ENCODE data around the gene ARCN1. TPM values are rescaled to one million over a fixed set of nuclear protein-coding genes. Genes with fewer than 3 reads are reported as not detected.
A peak's percentile ranks its signal among the peaks of the same experiment; 100 is the strongest.

Gene ARCN1
- total RNA-seq, 2 experiments from 2014 or later: 141 to 150 TPM

DNA sequence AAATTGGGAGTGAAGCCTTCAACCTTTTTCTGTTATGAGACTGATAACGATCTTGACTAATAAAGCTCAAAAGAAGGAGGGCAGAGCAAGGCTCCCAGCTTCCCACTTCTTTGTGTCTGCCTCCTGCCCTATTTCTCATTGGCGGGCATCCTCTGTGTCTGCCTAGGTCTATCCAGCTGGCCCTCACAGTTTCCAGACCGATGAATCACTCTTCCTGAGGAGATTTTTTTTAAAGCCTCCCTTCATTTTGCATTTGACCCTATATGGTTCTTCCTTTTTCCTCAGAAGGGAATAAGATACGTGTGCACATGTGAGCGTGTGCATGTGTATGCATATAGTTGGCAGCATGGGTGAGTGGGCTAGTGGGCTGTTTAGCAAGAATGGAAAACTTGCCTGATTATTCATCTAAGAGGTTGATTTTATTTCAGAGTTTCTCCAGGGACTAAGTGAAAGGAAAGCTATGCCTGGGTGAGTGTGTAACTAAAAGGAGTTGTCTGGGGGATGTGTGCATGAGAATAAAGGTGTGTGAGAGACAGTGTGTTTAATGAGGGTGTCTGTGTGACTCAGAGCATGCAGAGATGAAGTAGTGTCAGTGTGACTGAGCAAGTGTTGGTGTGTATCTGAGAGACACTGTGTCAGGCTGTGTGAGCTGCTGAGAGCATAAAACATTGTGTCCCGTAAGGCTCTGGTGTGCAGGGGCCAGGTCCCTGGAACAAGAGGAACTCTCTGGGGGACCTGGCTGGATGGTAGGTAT, 47.4 kb downstream of the ARCN1 start:
- DNase-seq: no peak
- Mint-ChIP-seq H3K9me3 (no peaks in the 10 kb centered on the region), H3K27me3 (peaks cover 22% of the 10 kb centered on the region), H3K4me1 (peaks cover 4% of the 10 kb centered on the region), H3K4me3 (no peak overlapping the region), H3K27ac (no peak overlapping the region), H3K36me3 (no peaks in the 10 kb centered on the region)

DNA sequence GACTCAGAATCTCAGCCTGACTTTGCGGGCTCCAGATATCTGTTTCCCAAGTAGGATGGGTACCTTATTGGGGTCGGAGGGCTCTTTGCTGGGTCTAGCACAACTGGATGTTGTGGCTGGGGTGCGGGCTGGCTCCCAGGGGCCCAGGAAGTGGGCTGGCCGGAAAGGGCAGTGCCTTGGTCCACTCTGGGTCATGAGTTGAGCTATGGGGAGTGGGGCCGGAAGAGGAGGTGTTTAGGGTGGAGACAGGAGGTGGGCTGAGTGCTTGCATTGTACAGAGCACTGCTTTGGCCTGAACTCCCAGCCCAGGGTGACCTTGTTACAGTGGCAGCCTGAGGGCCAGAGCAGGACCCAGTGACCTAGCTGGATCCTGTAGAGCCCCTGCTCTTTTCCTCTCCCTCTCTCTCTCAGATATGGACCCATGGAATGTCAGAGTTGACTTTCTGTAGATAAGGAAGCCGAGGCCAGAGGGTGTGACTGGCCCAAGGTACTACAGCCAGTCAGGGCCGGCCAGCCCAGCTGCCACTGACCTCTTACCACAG, 48.4 kb downstream of the ARCN1 start:
- Mint-ChIP-seq H3K27me3 (peaks cover 22% of the 10 kb centered on the region), H3K4me1 (peaks cover 4% of the 10 kb centered on the region), H3K9me3 (no peaks in the 10 kb centered on the region), H3K27ac (no peak overlapping the region), H3K4me3 (peak overlapping the region; percentile 75), H3K36me3 (no peaks in the 10 kb centered on the region)
- DNase-seq: no peak

DNA sequence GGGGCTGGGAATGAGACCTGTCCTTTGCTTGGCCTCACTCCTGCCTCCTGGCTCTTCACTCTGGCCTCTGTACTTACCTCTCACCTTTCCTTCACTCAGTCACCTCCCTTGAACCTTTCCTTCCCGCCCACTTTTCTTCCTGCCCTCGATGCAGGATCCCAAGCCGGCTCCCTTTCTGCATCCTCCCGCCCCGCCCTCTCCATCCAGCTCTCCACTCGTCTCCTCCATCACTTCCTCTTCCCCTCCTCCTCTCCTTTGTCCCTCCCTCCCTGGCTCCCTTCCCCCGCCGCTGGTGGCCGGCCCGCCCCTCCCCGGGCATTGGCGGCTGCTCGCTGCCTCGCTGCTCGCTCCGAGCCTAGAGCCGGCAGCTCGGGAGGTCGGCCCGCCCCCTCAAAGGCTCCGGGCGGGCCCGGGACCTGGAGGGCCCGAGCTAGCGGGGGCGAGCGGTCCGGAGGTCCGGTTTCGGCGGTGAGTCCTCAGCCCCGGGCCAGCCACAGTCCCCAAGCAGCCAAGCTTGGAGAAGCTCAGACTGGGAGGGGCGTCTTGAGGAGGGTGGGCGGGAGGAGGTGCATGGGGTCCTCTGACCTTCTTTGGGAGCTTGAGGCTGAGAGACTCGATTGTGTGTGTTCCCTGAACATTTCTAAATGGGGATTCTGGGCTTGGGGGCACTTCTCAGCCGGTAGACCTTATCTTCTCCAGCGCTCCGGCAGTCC, 49.0 kb downstream of the ARCN1 start:
- Mint-ChIP-seq H3K4me3 (peak overlapping the region; percentile 75), H3K36me3 (no peaks in the 10 kb centered on the region), H3K27me3 (peaks cover 22% of the 10 kb centered on the region), H3K4me1 (peaks cover 4% of the 10 kb centered on the region), H3K9me3 (no peaks in the 10 kb centered on the region), H3K27ac (no peak overlapping the region)
- DNase-seq: peak; percentile 55

DNA sequence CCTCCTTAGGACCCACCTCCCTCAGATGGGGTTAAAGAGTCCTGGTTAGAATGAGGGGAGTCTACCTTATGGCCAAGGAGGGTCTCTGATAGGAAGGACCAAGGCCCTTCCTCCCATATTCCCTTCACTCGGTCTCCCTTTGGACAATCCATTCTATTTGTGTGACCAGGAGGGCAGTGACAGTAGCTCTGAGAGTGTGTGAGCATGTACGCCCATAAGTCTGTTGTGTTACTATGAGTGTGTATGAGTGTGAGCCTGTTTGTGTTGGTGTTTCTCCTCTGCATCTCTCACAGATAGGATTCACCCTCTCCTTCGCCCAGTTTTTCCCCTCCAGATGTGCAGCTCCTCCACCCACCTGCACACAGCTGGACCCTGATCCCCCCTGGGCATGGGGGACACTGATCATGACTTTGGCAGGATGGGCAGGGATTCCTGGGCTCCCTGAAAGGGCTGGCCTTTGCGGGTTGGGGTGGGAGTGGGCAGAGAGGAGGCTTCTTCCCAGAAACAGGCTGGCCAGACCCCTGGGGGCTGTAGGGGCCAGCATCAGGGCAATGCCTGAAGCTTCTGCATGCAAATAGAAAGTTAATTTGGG, 49.7 kb downstream of the ARCN1 start:
- no peaks in the 10 kb centered on the region for H3K36me3 Mint-ChIP-seq
- peaks cover 4% of the 10 kb centered on the region for H3K4me1 Mint-ChIP-seq
- H3K27me3 Mint-ChIP-seq: peaks cover 22% of the 10 kb centered on the region
- DNase-seq: no peak
- H3K4me3 Mint-ChIP-seq: peak overlapping the region; percentile 33
- no peak overlapping the region for H3K27ac Mint-ChIP-seq
- H3K9me3 Mint-ChIP-seq: no peaks in the 10 kb centered on the region

DNA sequence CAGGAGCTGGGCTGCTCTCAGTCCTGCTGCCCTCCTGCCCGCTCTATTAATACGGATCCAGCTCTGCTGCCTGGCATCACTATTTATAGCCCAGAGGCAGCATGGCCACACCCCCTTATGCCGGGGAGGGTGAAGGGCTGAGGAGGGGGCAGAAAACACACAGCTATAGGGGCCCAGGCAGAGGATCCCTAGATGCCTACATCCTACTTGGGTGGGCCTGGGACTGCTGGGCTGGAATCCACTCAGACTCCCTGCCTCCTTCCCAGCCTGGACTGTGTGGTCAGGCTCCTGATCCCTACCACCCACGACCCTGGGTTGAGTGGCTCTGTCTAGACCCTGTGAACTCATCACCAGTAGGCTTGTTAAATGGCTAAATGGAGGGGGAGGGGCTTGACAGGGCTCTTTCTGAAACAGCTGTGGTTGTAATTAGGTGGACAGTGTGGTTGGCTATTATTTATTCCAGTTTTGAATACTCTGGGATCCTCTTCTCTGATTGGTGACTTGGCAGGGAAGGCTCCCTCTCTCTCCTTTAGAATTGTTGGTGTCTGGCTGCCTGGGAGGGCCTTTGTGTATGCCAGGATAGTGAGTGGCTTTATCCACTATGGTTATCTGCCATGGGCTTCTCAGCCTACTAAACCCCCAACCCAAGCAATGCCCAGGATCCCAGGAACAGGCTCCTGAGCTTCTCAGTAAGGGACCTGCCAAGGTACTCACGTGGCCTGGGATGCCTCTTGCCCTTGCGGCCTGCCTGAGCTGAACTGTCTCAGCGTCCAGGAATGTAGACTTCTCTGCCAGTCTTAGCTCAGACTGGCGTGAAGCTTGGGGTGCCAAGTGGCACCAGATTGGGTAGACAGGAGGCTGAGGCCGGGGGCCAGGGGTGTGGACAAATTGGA, 50.4 kb downstream of the ARCN1 start:
- Mint-ChIP-seq H3K4me1 (peaks cover 4% of the 10 kb centered on the region), H3K4me3 (no peak overlapping the region), H3K27ac (no peak overlapping the region)

DNA sequence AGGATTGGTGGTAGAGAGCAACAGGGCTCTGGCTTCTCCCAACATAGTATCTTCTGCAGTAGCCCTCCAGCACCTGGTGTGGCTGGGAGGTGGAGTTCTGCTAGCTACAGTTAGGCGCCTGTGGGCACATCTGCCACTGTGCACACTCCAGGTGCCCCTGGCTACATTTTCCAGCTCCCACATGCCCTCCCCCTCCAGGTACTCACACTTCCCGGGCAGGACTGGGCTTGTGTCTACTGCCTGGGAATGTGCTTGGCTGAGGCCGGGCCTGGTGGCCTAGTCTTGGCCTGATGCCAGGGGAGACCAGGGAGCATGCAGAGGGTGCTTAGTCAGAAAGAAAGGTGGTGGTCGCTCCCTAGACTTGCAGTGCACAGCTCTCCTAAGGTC, 51.1 kb downstream of the ARCN1 start:
- H3K36me3 Mint-ChIP-seq: no peaks in the 10 kb centered on the region
- H3K4me1 Mint-ChIP-seq: peaks cover 4% of the 10 kb centered on the region
- no peak for DNase-seq
- no peak overlapping the region for H3K27ac Mint-ChIP-seq
- no peaks in the 10 kb centered on the region for H3K9me3 Mint-ChIP-seq
- H3K4me3 Mint-ChIP-seq: no peak overlapping the region
- H3K27me3 Mint-ChIP-seq: peaks cover 22% of the 10 kb centered on the region

More for the DNA sequence above, 50.4 kb downstream of the ARCN1 start:
- peaks cover 22% of the 10 kb centered on the region for H3K27me3 Mint-ChIP-seq
- no peaks in the 10 kb centered on the region for H3K9me3 Mint-ChIP-seq
- no peaks in the 10 kb centered on the region for H3K36me3 Mint-ChIP-seq
- DNase-seq: no peak

DNA sequence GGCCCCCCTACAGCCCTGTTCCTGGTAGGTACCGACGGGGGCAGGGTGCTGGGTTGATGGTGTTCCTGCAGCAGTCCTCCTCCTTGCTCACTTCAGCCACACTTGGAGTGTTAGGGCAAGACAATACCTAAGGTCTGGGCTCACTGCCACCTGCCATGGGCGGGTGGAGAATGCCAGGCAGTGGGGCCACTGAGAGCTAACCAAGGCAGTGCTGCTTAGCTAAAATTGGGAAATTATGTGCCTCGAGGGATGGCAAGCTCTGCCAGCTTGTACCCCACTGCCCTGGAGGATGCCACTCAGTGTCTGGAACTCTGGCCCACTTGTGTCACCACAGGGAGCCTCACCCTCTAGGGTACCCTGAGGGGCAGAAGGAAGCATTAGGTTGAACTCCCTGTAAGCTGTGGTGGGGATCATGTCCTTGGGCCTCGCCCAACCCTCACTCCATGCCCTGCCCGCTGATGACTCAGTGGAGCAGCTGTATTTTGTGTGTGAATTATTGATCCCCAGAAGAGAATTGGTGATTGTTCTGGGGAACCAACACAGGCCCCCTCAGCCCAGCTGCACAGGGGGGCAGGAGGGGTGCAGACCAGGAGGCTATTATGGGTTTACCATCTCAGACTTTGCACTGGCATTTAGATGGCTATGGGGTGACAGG, 53.0 kb downstream of the ARCN1 start:
- peaks cover 4% of the 10 kb centered on the region for H3K4me1 Mint-ChIP-seq
- H3K36me3 Mint-ChIP-seq: no peaks in the 10 kb centered on the region
- no peak for DNase-seq
- no peak overlapping the region for H3K27ac Mint-ChIP-seq
- no peak overlapping the region for H3K4me3 Mint-ChIP-seq
- no peaks in the 10 kb centered on the region for H3K9me3 Mint-ChIP-seq
- H3K27me3 Mint-ChIP-seq: peaks cover 17% of the 10 kb centered on the region

DNA sequence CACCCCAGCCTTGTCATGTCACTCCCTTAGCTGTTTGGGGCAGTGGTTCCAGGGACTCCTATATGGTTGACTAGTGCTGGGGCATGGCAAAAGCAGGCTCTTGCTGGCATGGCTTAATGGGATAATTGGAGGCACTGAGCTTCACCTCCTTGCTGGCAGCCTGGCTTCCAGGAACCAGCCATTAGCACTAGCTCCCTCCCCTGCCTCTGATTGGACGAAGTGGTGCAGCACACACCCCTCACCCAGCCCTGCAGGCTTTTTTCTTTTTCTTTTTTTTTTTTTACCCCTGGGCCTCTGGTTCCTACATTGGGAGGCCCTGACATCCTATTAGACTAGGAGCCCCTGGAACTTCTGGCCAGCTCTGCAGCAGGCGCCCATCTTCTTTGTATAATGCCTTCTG, 53.8 kb downstream of the ARCN1 start:
- no peaks in the 10 kb centered on the region for H3K9me3 Mint-ChIP-seq
- H3K4me1 Mint-ChIP-seq: peaks cover 1% of the 10 kb centered on the region
- no peak overlapping the region for H3K4me3 Mint-ChIP-seq
- DNase-seq: no peak
- no peaks in the 10 kb centered on the region for H3K36me3 Mint-ChIP-seq
- H3K27ac Mint-ChIP-seq: no peak overlapping the region
- H3K27me3 Mint-ChIP-seq: peaks cover 9% of the 10 kb centered on the region

DNA sequence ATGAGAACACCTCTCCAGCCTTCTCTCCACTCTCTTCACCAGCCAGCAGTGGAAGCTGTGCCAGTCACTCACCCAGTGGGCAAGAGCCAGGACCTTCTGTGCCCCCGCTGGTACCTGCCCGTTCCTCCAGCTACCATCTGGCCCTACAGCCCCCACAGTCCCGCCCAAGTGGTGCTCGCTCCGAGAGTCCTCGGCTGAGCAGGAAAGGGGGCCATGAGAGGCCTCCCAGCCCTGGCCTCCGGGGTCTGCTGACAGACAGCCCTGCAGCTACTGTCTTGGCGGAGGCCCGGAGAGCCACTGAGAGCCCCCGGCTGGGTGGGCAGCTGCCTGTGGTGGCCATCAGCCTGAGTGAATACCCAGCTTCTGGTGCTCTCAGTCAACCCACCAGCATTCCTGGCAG, 55.4 kb downstream of the ARCN1 start:
- no peaks in the 10 kb centered on the region for H3K27me3 Mint-ChIP-seq
- H3K9me3 Mint-ChIP-seq: no peaks in the 10 kb centered on the region
- no peak for DNase-seq
- H3K36me3 Mint-ChIP-seq: no peaks in the 10 kb centered on the region
- H3K4me1 Mint-ChIP-seq: no peaks in the 10 kb centered on the region
- H3K27ac Mint-ChIP-seq: no peak overlapping the region
- H3K4me3 Mint-ChIP-seq: no peak overlapping the region

DNA sequence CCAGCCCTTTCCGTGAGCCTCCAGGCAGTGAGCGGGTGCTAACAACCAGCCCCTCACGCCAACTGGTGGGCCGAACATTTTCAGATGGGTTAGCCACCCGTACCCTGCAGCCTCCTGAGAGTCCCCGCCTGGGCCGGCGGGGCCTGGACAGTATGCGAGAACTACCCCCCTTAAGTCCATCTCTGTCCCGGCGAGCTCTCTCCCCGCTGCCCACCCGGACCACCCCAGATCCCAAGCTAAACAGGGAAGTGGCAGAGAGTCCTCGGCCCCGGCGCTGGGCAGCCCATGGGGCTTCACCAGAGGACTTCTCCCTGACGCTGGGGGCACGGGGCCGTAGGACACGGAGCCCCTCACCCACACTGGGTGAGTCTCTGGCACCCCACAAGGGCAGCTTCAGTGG, 55.8 kb downstream of the ARCN1 start:
- Mint-ChIP-seq H3K9me3 (no peaks in the 10 kb centered on the region), H3K36me3 (no peaks in the 10 kb centered on the region), H3K27me3 (no peaks in the 10 kb centered on the region), H3K4me3 (no peak overlapping the region), H3K4me1 (no peaks in the 10 kb centered on the region), H3K27ac (no peak overlapping the region)
- DNase-seq: no peak

DNA sequence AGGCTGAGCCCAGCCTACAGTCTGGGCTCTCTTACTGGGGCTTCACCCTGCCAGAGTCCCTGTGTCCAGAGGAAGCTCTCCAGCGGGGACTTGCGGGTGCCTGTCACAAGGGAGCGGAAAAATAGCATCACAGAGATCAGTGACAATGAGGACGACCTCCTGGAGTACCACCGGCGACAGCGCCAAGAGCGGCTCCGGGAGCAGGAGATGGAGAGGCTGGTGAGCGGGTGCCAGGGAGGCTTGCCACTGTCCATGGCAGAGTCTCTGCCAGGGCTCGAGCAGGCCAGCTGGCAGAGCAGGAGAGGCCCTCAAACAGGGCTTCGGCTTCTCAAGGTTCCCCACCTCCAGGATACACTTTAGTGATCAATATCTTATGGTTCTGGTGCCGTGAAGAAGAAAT, 56.2 kb downstream of the ARCN1 start:
- no peak for DNase-seq
- H3K9me3 Mint-ChIP-seq: no peaks in the 10 kb centered on the region
- H3K4me3 Mint-ChIP-seq: no peak overlapping the region
- no peaks in the 10 kb centered on the region for H3K36me3 Mint-ChIP-seq
- no peaks in the 10 kb centered on the region for H3K4me1 Mint-ChIP-seq
- no peak overlapping the region for H3K27ac Mint-ChIP-seq
- H3K27me3 Mint-ChIP-seq: no peaks in the 10 kb centered on the region

DNA sequence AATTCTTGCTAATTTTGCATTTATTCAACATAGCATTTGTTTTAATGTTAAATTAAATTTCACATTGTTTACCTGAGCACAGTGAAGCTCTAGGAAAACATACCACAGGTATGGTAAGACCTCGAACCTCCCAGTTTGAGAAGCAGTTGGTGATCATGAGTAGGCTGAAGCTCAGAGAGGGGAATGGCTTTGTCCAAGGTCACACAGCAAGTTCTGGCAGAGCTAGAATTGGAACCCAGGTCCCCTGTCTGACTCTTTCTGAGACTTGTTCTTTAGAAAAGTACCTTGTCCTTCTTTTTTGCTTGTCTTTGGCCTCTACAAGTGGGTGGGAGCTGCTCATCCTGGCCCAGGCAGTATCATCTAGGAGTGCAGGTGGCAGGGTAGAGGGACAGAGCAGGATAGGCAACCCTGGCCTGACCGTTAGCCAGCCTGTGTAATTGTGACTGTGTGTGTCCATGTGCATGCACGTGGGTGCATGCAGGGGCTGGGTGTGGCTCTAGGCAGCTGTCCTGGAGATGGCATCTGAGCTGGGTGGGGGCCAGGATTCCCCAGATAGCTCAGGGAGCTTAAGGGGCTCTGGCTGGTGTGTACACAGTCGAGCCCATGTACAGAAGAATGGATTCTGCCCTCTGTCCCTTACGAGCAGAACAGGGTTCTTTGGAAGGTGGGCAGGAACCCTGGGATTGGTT, 56.8 kb downstream of the ARCN1 start:
- Mint-ChIP-seq H3K4me3 (no peak overlapping the region), H3K4me1 (no peaks in the 10 kb centered on the region), H3K36me3 (no peaks in the 10 kb centered on the region), H3K9me3 (no peaks in the 10 kb centered on the region), H3K27me3 (no peaks in the 10 kb centered on the region), H3K27ac (no peak overlapping the region)
- no peak for DNase-seq

DNA sequence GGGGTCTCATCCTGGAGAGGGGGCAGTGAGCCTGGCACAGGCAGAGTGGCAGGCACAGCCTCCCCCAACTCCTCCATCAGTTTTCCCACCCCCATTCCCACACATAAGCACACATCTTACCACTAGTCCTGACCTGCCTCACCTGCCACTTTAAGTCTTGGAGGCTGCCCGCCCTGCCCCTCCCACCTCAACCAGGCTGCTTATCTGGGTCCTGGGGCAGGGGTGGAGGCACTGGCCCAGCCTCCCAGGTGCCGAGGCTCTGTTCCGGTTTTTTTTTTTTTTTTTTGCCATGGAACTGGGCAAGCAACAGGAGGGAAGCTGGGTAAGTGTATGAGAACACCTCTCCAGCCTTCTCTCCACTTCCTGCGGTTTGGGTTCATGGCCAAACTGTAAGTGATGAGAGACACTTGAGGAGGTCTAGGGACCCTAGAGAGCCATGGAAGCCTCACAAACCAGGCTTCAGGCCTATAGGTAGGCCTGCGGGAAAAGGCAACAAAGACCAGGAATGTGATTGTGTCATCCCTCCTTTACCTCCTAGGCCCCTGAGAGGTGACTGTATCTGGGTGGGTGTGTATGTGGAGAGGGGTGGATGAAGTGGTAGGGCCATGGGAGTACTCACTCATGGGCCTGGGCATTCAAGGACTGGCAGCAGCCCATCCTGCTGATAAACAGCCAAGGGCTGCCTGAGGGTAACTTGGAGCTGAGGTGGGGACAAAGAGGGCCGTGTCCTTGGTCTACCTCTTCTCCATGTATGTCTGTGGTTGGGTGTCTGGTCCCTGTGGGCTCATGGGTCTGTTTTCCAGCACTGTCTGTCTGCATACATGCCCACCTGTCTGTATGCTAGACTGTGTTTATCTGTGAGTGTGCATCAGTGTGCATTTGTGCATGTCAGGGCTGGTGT, 57.8 kb downstream of the ARCN1 start:
- Mint-ChIP-seq H3K27me3 (no peaks in the 10 kb centered on the region), H3K4me1 (peaks cover 4% of the 10 kb centered on the region), H3K4me3 (no peak overlapping the region), H3K9me3 (no peaks in the 10 kb centered on the region), H3K36me3 (no peaks in the 10 kb centered on the region), H3K27ac (no peak overlapping the region)
- DNase-seq: no peak
